ENCODE data around the gene FRZB. TPM values are rescaled to one million over a fixed set of nuclear protein-coding genes. Genes with fewer than 3 reads are reported as not detected.

Gene FRZB
- 3.7 TPM for total RNA-seq
- 6.3 TPM for polyA plus RNA-seq

- 1% methylated on average over 57 of the region's 57 CpGs for WGBS
- H3K4me1 ChIP-seq (ENCODE audit: insufficient read depth), result no peaks in the 10 kb centered on the region
- H3K4me3 ChIP-seq (ENCODE audit: low read depth, low read length), result peak within 1 kb of the TSS; percentile 41
- H3K27ac ChIP-seq (ENCODE audit: low read depth), result no peak within 1 kb of the TSS
- peak; percentile 66 for DNase-seq (ENCODE audit: extremely low spot score)
- no peaks in the 10 kb centered on the region for H3K36me3 ChIP-seq (ENCODE audit: insufficient read depth)
These were observed at the start of gene FRZB for GRCh38 chr2:182866461-182867406. Gene FRZB, minus strand, starts transcription at chr2:182866637. Its CDS starts 85 bp downstream, at chr2:182866552.

DNA sequence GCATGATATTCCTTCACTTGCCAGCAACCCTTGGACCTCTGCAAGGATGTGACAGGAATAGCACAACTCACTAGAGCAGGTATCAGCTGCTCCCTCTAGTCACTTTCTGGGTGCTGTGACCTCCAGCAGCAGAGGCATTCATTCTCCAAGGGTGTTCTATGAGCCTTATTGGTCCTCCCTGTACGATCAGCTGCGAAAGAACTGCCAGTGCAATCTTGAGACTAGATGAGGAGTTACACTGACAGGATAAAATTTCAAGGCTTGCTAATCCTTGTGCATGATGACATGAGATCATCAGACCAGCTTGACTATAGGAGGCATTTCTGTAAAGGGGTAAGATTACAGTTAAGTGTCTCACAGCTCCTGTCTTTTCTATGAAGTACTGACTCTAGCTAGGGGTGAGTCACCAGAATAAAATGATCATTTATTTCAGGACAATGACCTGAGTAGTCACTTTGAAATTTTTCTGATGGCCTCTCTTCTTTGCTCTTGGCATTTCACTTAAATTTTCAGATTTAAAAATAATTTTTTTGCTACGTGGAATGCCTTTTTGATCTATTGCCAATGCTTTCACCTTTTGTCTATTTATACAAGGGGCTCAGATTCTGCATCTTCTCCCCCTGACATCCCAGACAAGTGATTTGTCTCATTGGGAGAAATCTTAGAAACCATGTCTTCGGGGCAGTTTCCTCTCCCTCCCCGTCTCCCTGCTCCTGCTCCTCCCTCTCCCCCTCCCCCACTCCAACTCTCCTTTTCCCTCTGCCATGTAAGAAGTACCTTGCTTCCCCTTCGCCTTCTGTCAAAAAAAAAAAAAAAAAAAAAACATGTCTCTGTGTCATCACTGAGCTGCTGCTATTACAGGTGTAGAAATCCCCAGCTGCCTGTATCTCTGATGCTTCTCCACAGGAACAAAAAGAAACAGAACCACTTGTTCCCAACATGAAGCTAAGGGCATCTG, 49.2 kb upstream of the FRZB start:
- 76% methylated on average over 6 of the region's 6 CpGs for WGBS
- no peak for DNase-seq (ENCODE audit: extremely low spot score)
- H3K4me3 ChIP-seq (ENCODE audit: low read depth, low read length), result no peak overlapping the region
- H3K36me3 ChIP-seq (ENCODE audit: insufficient read depth), result peaks cover 9% of the 10 kb centered on the region
- H3K4me1 ChIP-seq (ENCODE audit: insufficient read depth), result no peaks in the 10 kb centered on the region
- no peak overlapping the region for H3K27ac ChIP-seq (ENCODE audit: low read depth)

GRCh38 chr2:182914852-182915251, 48.4 kb upstream of the FRZB start:
- Histone ChIP-seq H3K4me3 (ENCODE audit: low read depth, low read length) (no peak overlapping the region), H3K27ac (ENCODE audit: low read depth) (no peak overlapping the region), H3K4me1 (ENCODE audit: insufficient read depth) (no peaks in the 10 kb centered on the region), H3K36me3 (ENCODE audit: insufficient read depth) (peaks cover 9% of the 10 kb centered on the region)
- no peak for DNase-seq (ENCODE audit: extremely low spot score)
- WGBS, result 73% methylated on average over 1 of the region's 1 CpG

DNA sequence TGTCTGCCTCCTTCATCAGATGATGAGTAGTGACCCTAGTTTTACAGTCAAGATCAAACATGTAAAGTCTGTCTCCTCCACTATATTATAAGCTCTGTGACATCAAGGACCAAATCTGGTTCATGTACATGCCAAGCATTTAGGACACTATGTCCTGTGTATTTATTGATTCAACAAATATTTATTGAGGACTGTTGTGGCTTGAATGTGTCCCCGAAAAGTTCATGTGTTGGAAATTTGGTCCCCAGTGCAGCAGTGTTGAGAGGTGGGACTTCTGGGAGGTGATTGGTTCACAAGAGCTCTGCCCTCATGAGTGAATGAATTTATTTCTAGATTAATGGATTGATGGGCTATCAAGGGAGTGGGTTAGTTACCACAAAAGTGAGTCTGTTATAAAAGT, 46.6 kb upstream of the FRZB start:
- Histone ChIP-seq H3K4me3 (ENCODE audit: low read depth, low read length) (no peak overlapping the region), H3K36me3 (ENCODE audit: insufficient read depth) (peaks cover 9% of the 10 kb centered on the region), H3K27ac (ENCODE audit: low read depth) (no peak overlapping the region), H3K4me1 (ENCODE audit: insufficient read depth) (no peaks in the 10 kb centered on the region)
- WGBS, result 95% methylated on average over 1 of the region's 1 CpG
- no peak for DNase-seq (ENCODE audit: extremely low spot score)

- H3K4me3 ChIP-seq (ENCODE audit: low read depth, low read length), result no peak overlapping the region
- no peak for DNase-seq (ENCODE audit: extremely low spot score)
- H3K27ac ChIP-seq (ENCODE audit: low read depth), result no peak overlapping the region
- 78% methylated on average over 3 of the region's 3 CpGs for WGBS
- peaks cover 9% of the 10 kb centered on the region for H3K36me3 ChIP-seq (ENCODE audit: insufficient read depth)
- H3K4me1 ChIP-seq (ENCODE audit: insufficient read depth), result no peaks in the 10 kb centered on the region
These were observed 46.1 kb upstream of the FRZB start for GRCh38 chr2:182912518-182912915.

- H3K36me3 ChIP-seq (ENCODE audit: insufficient read depth), result peaks cover 7% of the 10 kb centered on the region
- H3K27ac ChIP-seq (ENCODE audit: low read depth), result no peak overlapping the region
- H3K4me1 ChIP-seq (ENCODE audit: insufficient read depth), result no peaks in the 10 kb centered on the region
- DNase-seq (ENCODE audit: extremely low spot score), result no peak
- WGBS, result 83% methylated on average over 2 of the region's 2 CpGs
- no peak overlapping the region for H3K4me3 ChIP-seq (ENCODE audit: low read depth, low read length)
These were observed 45.5 kb upstream of the FRZB start for GRCh38 chr2:182911813-182912517.

GRCh38 chr2:182910965-182911364, 44.5 kb upstream of the FRZB start:
- WGBS, result 97% methylated on average over 1 of the region's 1 CpG
- DNase-seq (ENCODE audit: extremely low spot score), result no peak
- Histone ChIP-seq H3K36me3 (ENCODE audit: insufficient read depth) (peaks cover 7% of the 10 kb centered on the region), H3K4me1 (ENCODE audit: insufficient read depth) (no peaks in the 10 kb centered on the region), H3K4me3 (ENCODE audit: low read depth, low read length) (no peak overlapping the region), H3K27ac (ENCODE audit: low read depth) (no peak overlapping the region)

- Histone ChIP-seq H3K36me3 (ENCODE audit: insufficient read depth) (no peaks in the 10 kb centered on the region), H3K27ac (ENCODE audit: low read depth) (no peak overlapping the region), H3K4me3 (ENCODE audit: low read depth, low read length) (no peak overlapping the region), H3K4me1 (ENCODE audit: insufficient read depth) (no peaks in the 10 kb centered on the region)
- 64% methylated on average over 7 of the region's 7 CpGs for WGBS
- no peak for DNase-seq (ENCODE audit: extremely low spot score)
These were observed 40.8 kb upstream of the FRZB start for GRCh38 chr2:182907081-182907830.

DNA sequence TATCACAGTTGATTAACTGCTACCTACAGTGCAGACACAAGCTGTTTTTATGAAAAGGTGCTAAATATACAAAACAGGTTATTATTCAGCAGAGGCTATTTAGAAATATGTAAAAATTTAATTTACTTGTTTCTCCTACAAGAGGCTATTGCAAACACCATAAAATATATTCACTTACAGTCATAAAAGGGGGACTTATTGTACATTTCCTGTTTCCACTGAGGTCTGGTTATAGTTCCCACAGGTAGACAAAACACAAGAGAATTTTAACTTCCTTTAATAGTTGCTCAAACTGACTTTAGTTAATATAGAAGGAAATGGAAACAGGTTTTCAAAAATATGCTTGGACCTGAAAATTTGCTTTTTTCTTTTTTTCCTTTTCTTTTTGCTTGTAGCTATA, 40.0 kb upstream of the FRZB start:
- DNase-seq (ENCODE audit: extremely low spot score), result no peak
- Histone ChIP-seq H3K4me3 (ENCODE audit: low read depth, low read length) (no peak overlapping the region), H3K27ac (ENCODE audit: low read depth) (no peak overlapping the region), H3K4me1 (ENCODE audit: insufficient read depth) (no peaks in the 10 kb centered on the region), H3K36me3 (ENCODE audit: insufficient read depth) (no peaks in the 10 kb centered on the region)

DNA sequence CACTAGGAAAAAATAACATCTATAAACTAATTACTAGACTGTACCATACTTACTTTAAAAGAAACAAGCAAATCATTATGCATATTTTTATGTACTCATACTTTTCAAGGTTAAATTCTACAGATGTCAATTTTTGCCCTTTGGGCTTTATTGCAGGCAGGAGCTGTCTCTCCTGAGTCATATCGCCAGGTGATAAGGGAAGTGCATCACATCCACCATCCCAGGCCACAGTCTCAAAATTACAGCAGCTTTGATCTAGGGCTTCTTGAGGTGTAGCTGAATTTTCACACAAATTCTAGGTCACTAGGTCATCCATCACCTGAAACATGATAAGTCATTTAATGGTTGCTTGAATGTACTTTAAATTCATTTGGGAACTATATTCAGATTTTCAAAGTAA, 38.4 kb upstream of the FRZB start:
- no peaks in the 10 kb centered on the region for H3K36me3 ChIP-seq (ENCODE audit: insufficient read depth)
- H3K27ac ChIP-seq (ENCODE audit: low read depth), result no peak overlapping the region
- WGBS, result 95% methylated on average over 1 of the region's 1 CpG

DNA sequence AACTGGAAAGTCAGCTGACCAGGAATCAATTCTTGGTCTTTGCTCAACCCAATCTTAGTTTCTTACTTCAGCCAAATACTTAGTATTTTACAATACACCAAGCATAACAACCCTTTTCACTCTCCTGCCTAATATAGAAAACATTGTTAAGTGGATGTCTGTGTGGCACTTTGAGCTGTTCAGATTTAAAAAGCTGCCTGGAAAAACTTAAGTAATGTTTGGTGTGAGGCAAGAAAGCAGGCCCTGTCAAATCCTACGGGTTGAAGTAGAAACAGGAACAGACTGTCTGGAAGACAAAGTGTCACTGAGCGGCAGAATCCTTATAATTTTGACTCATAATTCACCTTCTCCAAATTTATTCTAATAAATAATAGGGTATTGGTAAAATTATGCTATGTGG, 37.1 kb upstream of the FRZB start:
- 67% methylated on average over 2 of the region's 2 CpGs for WGBS
- no peaks in the 10 kb centered on the region for H3K4me1 ChIP-seq (ENCODE audit: insufficient read depth)
- no peak overlapping the region for H3K27ac ChIP-seq (ENCODE audit: low read depth)
- H3K4me3 ChIP-seq (ENCODE audit: low read depth, low read length), result no peak overlapping the region
- H3K36me3 ChIP-seq (ENCODE audit: insufficient read depth), result no peaks in the 10 kb centered on the region
- DNase-seq (ENCODE audit: extremely low spot score), result no peak

More for the DNA sequence above, 38.4 kb upstream of the FRZB start:
- no peaks in the 10 kb centered on the region for H3K4me1 ChIP-seq (ENCODE audit: insufficient read depth)
- no peak overlapping the region for H3K4me3 ChIP-seq (ENCODE audit: low read depth, low read length)
- DNase-seq (ENCODE audit: extremely low spot score), result no peak

DNA sequence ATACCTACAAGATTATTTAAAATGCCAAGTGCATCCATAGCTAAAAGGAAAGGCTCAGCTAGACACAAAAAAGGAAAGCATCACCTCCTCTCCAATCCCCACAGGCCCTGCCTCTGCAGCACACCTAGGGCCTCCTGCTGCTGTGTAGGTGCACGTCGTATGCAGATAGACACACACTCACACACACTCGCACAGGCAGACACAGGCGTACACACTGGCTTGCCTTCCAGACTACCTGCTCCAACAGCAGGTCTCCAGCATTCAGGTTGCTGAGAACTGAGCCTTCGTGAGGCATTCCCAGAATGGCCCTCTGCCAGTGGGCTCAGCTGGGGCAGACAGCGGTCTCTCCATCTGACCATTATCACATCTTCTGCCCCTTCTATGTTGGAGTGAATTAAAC, 35.3 kb upstream of the FRZB start:
- no peaks in the 10 kb centered on the region for H3K4me1 ChIP-seq (ENCODE audit: insufficient read depth)
- no peaks in the 10 kb centered on the region for H3K36me3 ChIP-seq (ENCODE audit: insufficient read depth)
- H3K4me3 ChIP-seq (ENCODE audit: low read depth, low read length), result no peak overlapping the region
- no peak for DNase-seq (ENCODE audit: extremely low spot score)
- no peak overlapping the region for H3K27ac ChIP-seq (ENCODE audit: low read depth)
- 91% methylated on average over 6 of the region's 6 CpGs for WGBS

GRCh38 chr2:182898718-182899117, 32.3 kb upstream of the FRZB start:
- no peaks in the 10 kb centered on the region for H3K4me1 ChIP-seq (ENCODE audit: insufficient read depth)
- no peak for DNase-seq (ENCODE audit: extremely low spot score)
- H3K27ac ChIP-seq (ENCODE audit: low read depth), result no peak overlapping the region
- H3K36me3 ChIP-seq (ENCODE audit: insufficient read depth), result no peaks in the 10 kb centered on the region
- H3K4me3 ChIP-seq (ENCODE audit: low read depth, low read length), result no peak overlapping the region
- 79% methylated on average over 1 of the region's 1 CpG for WGBS

All from urinary bladder (tissue), 4 donors.